SK-N-SH (cell line): ENCODE results near the gene NEUROD6. TPM values are rescaled to one million over a fixed set of nuclear protein-coding genes. Genes with fewer than 3 reads are reported as not detected.

Experiments
- CTCF ChIA-PET: fragments of 300-600, 350-600 bp; formaldehyde crosslinking; extraction: SDS; loops from one replicate; lab custom pipeline; 2021; lab: Yijun Ruan, JAX
- POLR2A ChIA-PET: fragments of 350-600 bp; sonication (Branson Sonifier 250); formaldehyde crosslinking; extraction: SDS; loops from one replicate; lab custom pipeline; 2020; ENCODE audit warnings: antibody characterized with exemption, inconsistent platforms; lab: Yijun Ruan, JAX
- DNase-seq: peaks from one replicate; pipeline ENCODE4 v3.0.0; 2012
- H2AFZ ChIP-seq: fragments of 200-600 bp; sonication (generic); 2 replicates; pipeline ENCODE4 v1.8.1; 2016; ENCODE audit warnings: antibody characterized with exemption, mild to moderate bottlenecking, low read depth
- H3F3A ChIP-seq: fragments of 200-600 bp; sonication (generic); replicated peaks from 2 replicates; pipeline ENCODE3; 2016; ENCODE audit warnings: antibody characterized with exemption, mild to moderate bottlenecking; ENCODE audit not compliant: insufficient read depth
- H3K27ac ChIP-seq, 2 experiments: fragments of 200-500 bp in 1 of 2; fragments of 200-600 bp in 1 of 2; sonication (Bioruptor generic) in 1 of 2; sonication (generic), shearing (Covaris generic) in 1 of 2; 2 replicates each; pipeline versions ENCODE4 v1.5.1 to v1.6.1; 2014 to 2016; ENCODE audit warnings: low read depth in 2 of 2, inconsistent platforms in 1 of 2, low read length in 1 of 2, mild to moderate bottlenecking in 1 of 2, mixed read lengths in 1 of 2
- H3K27me3 ChIP-seq: fragments of 200-600 bp; sonication (generic), shearing (Covaris generic); 2 replicates; pipeline ENCODE4 v1.6.1; 2016; ENCODE audit warnings: mixed run types; ENCODE audit not compliant: insufficient read depth
- H3K36me3 ChIP-seq, 2 experiments: fragments of 200-500 bp in 1 of 2; fragments of 200-600 bp in 1 of 2; sonication (Bioruptor generic) in 1 of 2; sonication (generic) in 1 of 2; replicated peaks in 1 of 2; 2 replicates each; pipeline versions ENCODE3 to v1.5.1; 2014 to 2016; ENCODE audit warnings: low read length in 1 of 2, mild to moderate bottlenecking in 1 of 2; ENCODE audit not compliant: insufficient read depth in 2 of 2, control insufficient read depth in 1 of 2
- H3K4me1 ChIP-seq, 2 experiments: fragments of 200-500 bp in 1 of 2; fragments of 200-600 bp in 1 of 2; sonication (Bioruptor generic) in 1 of 2; sonication (generic), shearing (Covaris generic) in 1 of 2; 2 replicates each; pipeline versions ENCODE4 v1.5.1 to v1.6.1; 2014 to 2016; ENCODE audit warnings: low read depth in 1 of 2, low read length in 1 of 2, mixed run types in 1 of 2; ENCODE audit not compliant: insufficient read depth in 2 of 2, control insufficient read depth in 1 of 2
- H3K4me2 ChIP-seq: fragments of 200-600 bp; sonication (generic), shearing (Covaris generic); 2 replicates; pipeline ENCODE4 v1.6.1; 2017; ENCODE audit warnings: mixed run types
- H3K4me3 ChIP-seq, 2 experiments: fragments of 200-500 bp in 1 of 2; fragments of 200-600 bp in 1 of 2; sonication (Bioruptor generic) in 1 of 2; sonication (generic), shearing (Covaris generic) in 1 of 2; 2 replicates each; pipeline versions ENCODE4 v1.5.1 to v1.8.1; 2014 to 2016; ENCODE audit warnings: low read depth in 2 of 2, inconsistent platforms in 1 of 2, low read length in 1 of 2, mild to moderate bottlenecking in 1 of 2, mixed read lengths in 1 of 2, moderate library complexity in 1 of 2
- H3K79me2 ChIP-seq: fragments of 200-600 bp; sonication (generic); 2 replicates; pipeline ENCODE4 v1.8.1; 2017; ENCODE audit warnings: mild to moderate bottlenecking; ENCODE audit not compliant: insufficient read depth
- H3K9ac ChIP-seq: fragments of 200-600 bp; sonication (generic); 2 replicates; pipeline ENCODE4 v1.6.1; 2017; ENCODE audit warnings: mixed run types
- H3K9me2 ChIP-seq: fragments of 200-600 bp; sonication (generic); 2 replicates; pipeline ENCODE4 v1.6.1; 2017; ENCODE audit warnings: mixed run types
- H3K9me3 ChIP-seq: fragments of 200-600 bp; sonication (generic); 2 replicates; pipeline ENCODE4 v1.6.1; 2017; ENCODE audit warnings: mixed run types, mild to moderate bottlenecking, moderate library complexity
- H4K20me1 ChIP-seq: fragments of 200-600 bp; sonication (generic); 2 replicates; pipeline ENCODE4 v1.6.1; 2017; ENCODE audit warnings: mild to moderate bottlenecking, mixed run types; ENCODE audit not compliant: insufficient read depth
- ELF1 ChIP-seq: IDR thresholded peaks from 2 replicates; pipeline ENCODE4 v1.4.0; 2012
- EZH2phosphoT487 ChIP-seq: fragments of 200-600 bp; sonication (generic); IDR thresholded peaks from 2 replicates; pipeline ENCODE4 v1.6.1; 2017; ENCODE audit warnings: low read depth, mixed run types, mild to moderate bottlenecking, antibody characterized with exemption, moderate library complexity, borderline replicate concordance
- FOSL2 ChIP-seq: IDR thresholded peaks from 2 replicates; pipeline ENCODE4 v1.4.0; 2012; ENCODE audit warnings: low read depth, mild to moderate bottlenecking, moderate library complexity, borderline replicate concordance
- FOXM1 ChIP-seq: IDR thresholded peaks from 2 replicates; pipeline ENCODE4 v1.4.0; 2012; ENCODE audit warnings: low read depth, mild to moderate bottlenecking
- GABPA ChIP-seq: IDR thresholded peaks from 2 replicates; pipeline ENCODE4 v1.4.0; 2012; ENCODE audit warnings: low read depth, mild to moderate bottlenecking
- GATA2 ChIP-seq: sonication (generic); formaldehyde crosslinking; IDR thresholded peaks from 2 replicates; pipeline ENCODE4 v1.5.0; 2020; ENCODE audit warnings: mild to moderate bottlenecking, missing genetic modification reagents
- JUND ChIP-seq: IDR thresholded peaks from 2 replicates; pipeline ENCODE4 v1.4.0; 2012
- MEF2A ChIP-seq: IDR thresholded peaks from 2 replicates; pipeline ENCODE4 v1.4.0; 2012; ENCODE audit warnings: low read depth, borderline replicate concordance
- NFIC ChIP-seq: IDR thresholded peaks from 2 replicates; pipeline ENCODE4 v1.4.0; 2012; ENCODE audit warnings: borderline replicate concordance
- NRF1 ChIP-seq: IDR thresholded peaks from 2 replicates; pipeline ENCODE4 v1.6.1; 2012; ENCODE audit warnings: low read depth, mild to moderate bottlenecking, low read length
- POLR2AphosphoS5 ChIP-seq: IDR thresholded peaks from 2 replicates; pipeline ENCODE4 v1.6.1; 2012; ENCODE audit warnings: low read depth, low read length
- RXRA ChIP-seq: IDR thresholded peaks from 2 replicates; pipeline ENCODE4 v1.4.0; 2012; ENCODE audit warnings: low read depth, mild to moderate bottlenecking, borderline replicate concordance
- SMC3 ChIP-seq: IDR thresholded peaks from 2 replicates; pipeline ENCODE4 v1.6.1; 2012; ENCODE audit warnings: low read depth, low read length, improper control_type of control experiment
- TAF1 ChIP-seq: IDR thresholded peaks from 2 replicates; pipeline ENCODE4 v1.6.1; 2012; ENCODE audit warnings: low read depth, mild to moderate bottlenecking, low read length, moderate library complexity, borderline replicate concordance
- TCF12 ChIP-seq: IDR thresholded peaks from 2 replicates; pipeline ENCODE4 v1.4.0; 2012
- TEAD4 ChIP-seq: IDR thresholded peaks from 2 replicates; pipeline ENCODE4 v1.4.0; 2012; ENCODE audit warnings: mild to moderate bottlenecking, borderline replicate concordance; ENCODE audit not compliant: insufficient read depth
- YY1 ChIP-seq: IDR thresholded peaks from 2 replicates; pipeline ENCODE4 v1.4.0; 2012; ENCODE audit warnings: low read depth, mild to moderate bottlenecking
- ZBTB33 ChIP-seq: IDR thresholded peaks from 2 replicates; pipeline ENCODE4 v1.4.0; 2012; ENCODE audit warnings: low read depth, borderline replicate concordance
- whole genome bisulfite sequencing: methylation state at CpG from one replicate; pipeline ENCODE4 v1.1.6; 2017; ENCODE audit warnings: low lambda C conversion rate; 5-methylcytosine and 5-hydroxymethylcytosine counted together
- polyA plus RNA-seq, 3 experiments: library from polyadenylated mRNA; depleted of rRNA; stranded (reverse); fragments of >200 nt; gene quantifications; 2 replicates each; pipeline ENCODE4 v1.2.3, GENCODE V29; 2012
- TF ChIP-seq, protein P1 (sequence below): fragments of 150-350 bp; IDR thresholded peaks from 2 replicates; pipeline ENCODE4 v1.6.1; 2017; ENCODE audit warnings: antibody characterized with exemption, low read length, low read depth, borderline replicate concordance

Gene NEUROD6
- polyA plus RNA-seq, 1 of the 3 experiments (the other 2 are of a cell fraction) = not detected

GRCh38 chr7:31371621-31372020, 31.1 kb upstream of the NEUROD6 start (continued):
- TF ChIP-seq YY1 (no peak), ZBTB33 (no peak)

- H3K27me3 ChIP-seq = peaks cover 64% of the 10 kb centered on the region
- no peak overlapping the region for H2AFZ ChIP-seq
- POLR2A ChIA-PET = no interaction called here
- no peaks in the 10 kb centered on the region; a peak in 1 of 4 replicates for H3K4me1 ChIP-seq
- no peak overlapping the region for H3K9ac ChIP-seq
- no peaks in the 10 kb centered on the region for H3K9me3 ChIP-seq
- H3K36me3 ChIP-seq = no peaks in the 10 kb centered on the region
- H3K9me2 ChIP-seq = no peaks in the 10 kb centered on the region
- WGBS = 7% methylated on average over 3 of the region's 3 CpGs
- no peak overlapping the region for H3K27ac ChIP-seq
- H3K4me2 ChIP-seq = no peak overlapping the region
- DNase-seq = peak; percentile 9
- H3K79me2 ChIP-seq = no peaks in the 10 kb centered on the region
- no peak overlapping the region for H3K4me3 ChIP-seq
- no peak for TF ChIP-seq SMC3
- TF ChIP-seq, all 33 proteins: peak for 0
- H3F3A ChIP-seq = no peaks in the 10 kb centered on the region
- H4K20me1 ChIP-seq = no peaks in the 10 kb centered on the region
- CTCF ChIA-PET = interaction anchor here (0.7 to 1.6 kb wide), 4 partner anchors 30 to 236 kb away, joined by 3 to 6 read pairs (median 4); no protein-coding TSS in a partner anchor
These were observed 30.1 kb upstream of the NEUROD6 start for GRCh38 chr7:31370609-31371008.

GRCh38 chr7:31368620-31369019, 28.1 kb upstream of the NEUROD6 start:
- H3K9me2 ChIP-seq = no peaks in the 10 kb centered on the region
- H3K9me3 ChIP-seq = no peaks in the 10 kb centered on the region
- ChIA-PET CTCF (interaction anchor here (0.7 kb wide), 1 partner anchor 1060 kb away, joined by 3 read pairs; no protein-coding TSS in a partner anchor), POLR2A (no interaction called here)
- H3K4me3 ChIP-seq = no peak overlapping the region
- 38% methylated on average over 10 of the region's 10 CpGs for WGBS
- H3F3A ChIP-seq = no peaks in the 10 kb centered on the region
- H3K4me2 ChIP-seq = no peak overlapping the region
- TF ChIP-seq GATA2 (CRISPR knock-in tag) (no peak), NRF1 (no peak), ELF1 (no peak), MEF2A (no peak), TCF12 (no peak), FOSL2 (no peak), JUND (no peak), GABPA (no peak), NFIC (no peak), ZBTB33 (no peak), TEAD4 (no peak), EZH2phosphoT487 (no peak), RXRA (no peak), POLR2AphosphoS5 (no peak), FOXM1 (no peak), TAF1 (no peak)
- TF ChIP-seq, protein P1, sequence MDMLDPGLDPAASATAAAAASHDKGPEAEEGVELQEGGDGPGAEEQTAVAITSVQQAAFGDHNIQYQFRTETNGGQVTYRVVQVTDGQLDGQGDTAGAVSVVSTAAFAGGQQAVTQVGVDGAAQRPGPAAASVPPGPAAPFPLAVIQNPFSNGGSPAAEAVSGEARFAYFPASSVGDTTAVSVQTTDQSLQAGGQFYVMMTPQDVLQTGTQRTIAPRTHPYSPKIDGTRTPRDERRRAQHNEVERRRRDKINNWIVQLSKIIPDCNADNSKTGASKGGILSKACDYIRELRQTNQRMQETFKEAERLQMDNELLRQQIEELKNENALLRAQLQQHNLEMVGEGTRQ = no peak
- no peaks in the 10 kb centered on the region for H3K79me2 ChIP-seq
- H3K4me1 ChIP-seq = no peaks in the 10 kb centered on the region; a peak in 1 of 4 replicates
- no peak for DNase-seq
- no peaks in the 10 kb centered on the region for H3K36me3 ChIP-seq
- H2AFZ ChIP-seq = no peak overlapping the region
- H3K9ac ChIP-seq = no peak overlapping the region
- H3K27me3 ChIP-seq = peaks cover 53% of the 10 kb centered on the region
- no peaks in the 10 kb centered on the region for H4K20me1 ChIP-seq
- H3K27ac ChIP-seq = no peak overlapping the region
